ENCODE measurements around the gene FRA10AC1.
"Not testable (repeated sequence)": the region's sequence is repeated elsewhere in the genome, so short reads cannot be mapped to it uniquely, and the experiment has no call there.

Gene FRA10AC1

DNA sequence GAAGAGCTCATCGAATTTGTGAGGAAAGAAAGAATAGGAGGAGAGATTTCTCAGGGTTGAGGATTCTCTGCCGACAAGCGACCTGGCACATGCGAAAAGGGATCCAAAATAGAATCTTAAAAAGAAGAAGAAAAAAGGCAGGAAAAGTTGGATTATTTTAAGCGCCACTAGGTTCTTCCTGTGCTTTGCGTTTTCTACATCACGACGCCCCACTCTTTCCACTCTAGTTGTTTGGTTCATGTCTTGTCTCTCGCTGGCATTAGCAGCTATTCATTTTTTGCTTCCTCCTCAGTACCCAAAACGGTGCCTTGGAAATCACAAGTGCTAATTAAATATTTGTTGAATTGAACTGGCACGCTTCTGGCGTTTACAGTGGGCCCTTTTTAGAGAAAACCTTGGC lies 674 bp upstream of the FRA10AC1 start:
- DNase-seq (ENCODE audit: low read depth in 2 of 2), result no peak

GRCh38 chr10:93701866-93702209 lies 554 bp downstream of the FRA10AC1 start:
- no peak for DNase-seq (ENCODE audit: low read depth in 2 of 2)

GRCh38 chr10:93697207-93697606 lies 5.2 kb downstream of the FRA10AC1 start:
- DNase-seq (ENCODE audit: low read depth in 2 of 2), result no peak

DNA sequence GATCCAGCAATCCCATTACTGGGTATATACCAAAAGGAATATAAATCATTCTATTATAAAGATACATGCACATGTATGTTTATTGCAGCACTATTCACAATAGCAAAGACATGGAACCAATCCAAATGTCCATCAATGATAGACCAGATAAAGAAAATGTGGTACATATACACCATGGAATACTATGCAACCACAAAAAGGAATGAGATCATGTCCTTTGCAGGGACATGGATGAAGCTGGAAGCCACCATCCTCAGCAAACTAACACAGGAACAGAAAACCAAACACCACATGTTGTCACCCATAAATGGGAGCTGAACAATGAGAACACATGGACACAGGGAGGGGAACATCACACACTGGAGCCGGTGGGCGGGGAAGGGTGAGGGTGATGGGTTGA lies 5.8 kb downstream of the FRA10AC1 start:
- DNase-seq (ENCODE audit: low read depth in 2 of 2), result not testable (repeated sequence)

GRCh38 chr10:93695740-93696139 lies 6.7 kb downstream of the FRA10AC1 start:
- no peak for DNase-seq (ENCODE audit: low read depth in 2 of 2)

DNA sequence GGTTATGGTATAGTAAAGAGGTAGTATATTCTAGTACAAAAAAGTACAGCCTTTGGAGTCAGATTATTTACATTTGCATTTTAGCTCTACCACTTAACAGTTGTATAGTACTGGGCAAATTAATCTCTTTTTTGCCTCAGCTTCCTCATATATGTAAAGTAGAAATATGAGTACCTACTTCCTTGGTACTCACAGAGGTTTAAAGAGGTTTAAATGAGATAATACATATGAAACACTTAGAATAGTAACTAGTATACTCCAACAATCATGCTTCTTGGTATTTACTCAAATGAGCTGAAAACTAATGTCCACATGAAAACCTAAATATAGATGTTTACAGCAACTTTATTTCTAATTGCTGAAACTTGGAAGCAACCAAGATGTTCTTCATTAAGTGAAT lies 14.7 kb downstream of the FRA10AC1 start:
- DNase-seq (ENCODE audit: low read depth in 2 of 2), result no peak

DNA sequence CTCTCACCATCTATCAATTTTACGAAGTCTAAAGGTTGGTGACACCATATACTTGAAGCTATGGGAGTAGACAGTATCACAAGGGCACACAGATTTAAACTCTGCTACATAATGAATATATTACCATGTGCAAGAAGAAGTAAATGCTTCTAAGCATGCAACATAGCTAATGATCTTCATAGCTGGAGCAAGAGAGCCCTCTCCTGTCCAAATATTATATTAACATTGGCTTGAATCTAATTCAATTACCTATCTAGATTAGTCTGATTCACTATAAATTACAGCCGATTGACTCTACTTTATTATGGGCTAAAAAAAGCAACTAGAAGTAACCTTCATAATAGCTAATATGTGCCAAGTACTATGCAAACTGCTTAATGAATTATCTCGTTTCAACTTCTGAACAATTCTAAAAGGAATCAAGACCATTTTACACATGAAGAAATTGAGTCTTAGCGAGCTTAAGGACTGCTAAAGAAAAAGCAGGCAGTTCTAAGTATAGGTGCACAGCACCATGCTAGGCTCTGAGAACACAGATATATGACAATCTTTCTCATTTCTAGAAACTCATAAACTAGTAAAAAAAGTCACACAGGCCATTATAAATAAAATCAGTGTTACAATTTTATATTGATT lies 21.9 kb downstream of the FRA10AC1 start:
- no peak for DNase-seq (ENCODE audit: low read depth in 2 of 2)

DNA sequence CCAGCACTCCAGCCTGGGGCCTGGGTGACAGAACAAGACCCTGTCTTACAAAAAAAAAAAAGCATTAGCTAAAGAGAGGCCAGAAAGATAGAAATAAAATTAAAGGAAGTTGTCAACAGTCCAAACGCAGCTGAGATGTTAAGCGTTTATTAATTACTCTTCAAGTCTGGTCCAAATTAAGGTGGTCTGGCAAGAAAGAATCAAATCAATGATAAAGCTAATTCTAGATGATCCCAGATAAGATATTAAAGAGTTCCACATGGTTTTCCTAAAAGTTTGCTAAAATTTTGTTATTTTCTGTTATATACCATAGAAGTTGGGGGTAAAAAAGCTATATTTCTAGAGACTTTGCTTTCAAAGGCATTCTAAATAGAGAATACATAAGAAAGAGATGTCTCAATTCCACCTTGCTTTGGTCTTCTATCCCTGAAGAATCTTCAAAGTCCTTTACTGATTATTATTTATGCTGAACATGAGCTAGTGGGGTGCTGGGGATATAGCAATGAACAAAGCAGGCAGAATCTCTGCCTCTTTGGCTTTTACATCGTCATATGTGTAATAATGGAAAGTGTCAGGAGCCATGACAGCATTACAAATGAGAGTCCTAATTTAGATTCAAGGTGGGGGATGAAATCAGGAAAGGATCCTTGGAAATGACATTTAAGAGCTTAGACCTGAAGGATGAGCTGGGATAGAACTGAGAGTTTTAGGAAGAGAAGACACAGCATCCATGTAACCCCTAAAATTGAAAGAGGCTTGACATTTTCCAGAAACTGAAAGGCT lies 23.4 kb downstream of the FRA10AC1 start:
- no peak for DNase-seq (ENCODE audit: low read depth in 2 of 2)

DNA sequence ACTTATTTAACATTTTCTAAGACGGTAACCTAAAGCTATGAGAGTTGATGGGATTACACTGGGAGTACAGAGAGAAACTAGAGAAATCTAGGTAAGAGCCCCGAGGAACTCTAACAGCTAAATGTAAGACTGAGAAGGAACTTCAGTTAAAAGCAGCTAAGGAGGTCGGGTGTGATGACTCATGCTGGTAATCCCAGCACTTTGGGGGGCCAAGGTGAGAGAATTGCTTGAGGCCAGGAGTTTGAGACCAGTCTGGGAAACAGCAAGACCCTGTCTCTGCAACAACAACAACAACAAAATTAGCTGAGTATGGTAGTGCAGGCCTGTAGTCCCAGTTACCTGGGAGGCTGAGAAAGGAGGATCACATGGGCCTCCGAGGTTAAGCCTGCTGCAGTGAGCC lies 24.0 kb downstream of the FRA10AC1 start:
- no peak for DNase-seq (ENCODE audit: low read depth in 2 of 2)

DNA sequence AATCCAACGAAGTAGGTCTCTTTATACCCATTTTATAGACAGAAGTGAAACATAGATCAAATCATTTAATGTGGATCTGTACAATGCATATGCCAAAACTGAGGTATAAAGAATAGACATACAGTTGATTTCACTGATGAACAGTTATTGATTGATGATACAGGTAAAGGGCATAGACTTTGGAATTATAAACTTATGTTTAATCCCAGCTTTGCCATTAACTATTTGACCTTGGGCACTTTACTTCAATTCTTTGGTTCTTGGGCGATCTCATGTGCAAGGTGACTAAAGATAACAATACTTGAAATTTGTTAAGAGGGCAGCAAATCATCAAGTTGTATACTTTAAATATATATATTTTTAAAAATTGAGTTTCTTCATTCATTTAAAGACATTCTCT lies 28.6 kb downstream of the FRA10AC1 start:
- DNase-seq (ENCODE audit: low read depth in 2 of 2), result no peak

- DNase-seq (ENCODE audit: low read depth in 2 of 2), result no peak
Observed at GRCh38 chr10:93672890-93673289, 29.5 kb downstream of the FRA10AC1 start.

- DNase-seq (ENCODE audit: low read depth in 2 of 2), result no peak
Observed at GRCh38 chr10:93672022-93672678, 30.2 kb downstream of the FRA10AC1 start.

- DNase-seq (ENCODE audit: low read depth in 2 of 2), result no peak
Observed at GRCh38 chr10:93671042-93671441, 31.4 kb downstream of the FRA10AC1 start.

- no peak for DNase-seq (ENCODE audit: low read depth in 2 of 2)
Observed at GRCh38 chr10:93670372-93670771, 32.0 kb downstream of the FRA10AC1 start.

DNA sequence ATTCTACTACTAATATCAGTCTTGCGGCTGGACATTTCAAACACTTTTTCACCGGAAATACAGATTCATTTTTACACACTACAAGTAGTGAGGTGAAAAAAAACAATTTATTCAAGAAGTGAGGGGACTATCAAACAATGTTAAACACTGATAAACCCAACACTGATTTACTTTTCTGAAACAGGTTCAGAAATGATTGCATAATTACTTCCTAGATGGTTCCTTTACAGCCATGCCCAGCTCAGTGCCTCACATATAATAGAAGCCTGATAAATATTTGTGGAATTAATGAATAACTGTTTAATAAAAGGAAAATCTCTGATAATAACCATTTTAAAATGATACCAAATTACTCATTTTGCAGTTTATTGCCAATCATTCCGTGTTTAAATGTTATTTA lies 34.6 kb downstream of the FRA10AC1 start:
- DNase-seq (ENCODE audit: low read depth in 2 of 2), result no peak

DNA sequence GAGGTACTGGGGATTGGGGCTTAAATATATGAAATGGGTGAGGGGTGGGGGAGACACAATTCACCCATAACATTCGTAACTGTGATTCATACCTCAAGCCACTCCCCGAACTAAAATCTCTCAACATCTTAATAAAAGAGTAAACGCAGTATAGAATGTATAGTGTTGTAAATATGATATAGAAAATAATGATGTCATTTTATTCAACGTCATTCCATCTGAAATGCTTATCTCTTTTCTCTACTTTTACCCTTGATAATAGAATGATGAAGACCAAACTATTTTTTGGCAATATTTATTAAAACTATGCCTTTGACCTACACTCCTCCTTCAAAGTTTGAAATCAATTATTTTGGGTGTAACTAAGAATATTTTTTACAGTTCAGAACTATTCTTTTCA lies 36.4 kb downstream of the FRA10AC1 start:
- no peak for DNase-seq (ENCODE audit: low read depth in 2 of 2)

DNA sequence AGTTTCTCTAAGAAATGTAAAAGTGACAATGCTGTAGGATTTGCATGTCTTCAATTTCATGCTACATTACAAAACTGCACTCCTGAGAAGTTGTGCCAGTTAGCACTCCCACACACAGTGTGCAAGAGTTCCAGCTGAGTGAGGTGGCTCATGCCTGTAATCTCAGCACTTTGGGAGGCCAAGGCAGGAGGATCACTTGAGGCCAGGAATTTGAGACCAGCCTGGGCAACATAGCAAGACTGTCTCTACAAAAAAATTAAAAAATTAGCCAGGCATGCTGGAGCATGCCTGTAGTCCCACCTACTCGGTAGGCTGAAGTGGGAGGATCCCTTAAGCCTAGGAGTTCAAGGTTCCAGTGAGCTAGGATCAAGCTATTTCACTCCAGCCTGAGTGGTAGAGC lies 44.6 kb downstream of the FRA10AC1 start:
- DNase-seq (ENCODE audit: low read depth in 2 of 2), result no peak

GRCh38 chr10:93656155-93656554 lies 46.2 kb downstream of the FRA10AC1 start:
- DNase-seq (ENCODE audit: low read depth in 2 of 2), result no peak

DNA sequence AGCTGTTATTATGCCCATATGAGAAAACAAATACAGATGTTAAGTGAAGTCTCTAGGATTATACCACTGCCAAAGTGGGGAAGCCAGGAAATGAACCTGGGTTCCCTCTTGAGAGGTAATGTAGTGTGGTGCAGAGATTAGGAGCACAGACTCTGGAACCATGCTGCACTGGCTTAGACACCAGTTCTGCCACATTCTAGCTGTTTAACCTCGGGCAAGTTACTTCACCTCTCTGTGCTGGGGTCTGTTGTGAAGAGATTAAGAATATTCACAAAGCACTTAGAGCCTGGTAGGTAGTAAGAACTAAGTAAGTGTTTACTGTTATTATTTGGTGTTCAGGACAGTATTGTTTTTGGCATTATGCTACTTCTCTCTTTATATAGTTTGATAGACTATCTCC lies 48.2 kb downstream of the FRA10AC1 start:
- no peak for DNase-seq (ENCODE audit: low read depth in 2 of 2)

DNA sequence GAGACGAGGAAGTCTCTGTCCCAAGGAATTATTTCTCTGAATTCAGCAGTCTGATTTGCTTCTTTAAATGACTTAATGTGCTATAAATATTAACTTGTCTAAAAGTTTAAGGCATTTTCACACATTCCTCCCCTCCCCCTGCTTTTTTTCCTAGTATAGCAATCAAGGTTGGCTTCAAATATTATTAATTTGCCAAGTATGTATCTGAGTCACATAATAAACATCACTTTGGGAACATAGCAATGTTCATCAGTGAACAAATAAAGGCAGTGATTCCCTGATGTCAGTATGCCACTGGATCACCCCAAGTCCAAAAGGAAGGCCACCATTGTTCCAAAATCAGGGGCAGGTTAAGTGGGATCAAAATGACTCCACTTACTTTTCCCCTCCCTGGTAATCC lies 49.5 kb downstream of the FRA10AC1 start:
- DNase-seq (ENCODE audit: low read depth in 2 of 2), result no peak

- no peak for DNase-seq (ENCODE audit: low read depth in 2 of 2)
Observed at GRCh38 chr10:93639791-93640190, 62.6 kb downstream of the FRA10AC1 start.

DNA sequence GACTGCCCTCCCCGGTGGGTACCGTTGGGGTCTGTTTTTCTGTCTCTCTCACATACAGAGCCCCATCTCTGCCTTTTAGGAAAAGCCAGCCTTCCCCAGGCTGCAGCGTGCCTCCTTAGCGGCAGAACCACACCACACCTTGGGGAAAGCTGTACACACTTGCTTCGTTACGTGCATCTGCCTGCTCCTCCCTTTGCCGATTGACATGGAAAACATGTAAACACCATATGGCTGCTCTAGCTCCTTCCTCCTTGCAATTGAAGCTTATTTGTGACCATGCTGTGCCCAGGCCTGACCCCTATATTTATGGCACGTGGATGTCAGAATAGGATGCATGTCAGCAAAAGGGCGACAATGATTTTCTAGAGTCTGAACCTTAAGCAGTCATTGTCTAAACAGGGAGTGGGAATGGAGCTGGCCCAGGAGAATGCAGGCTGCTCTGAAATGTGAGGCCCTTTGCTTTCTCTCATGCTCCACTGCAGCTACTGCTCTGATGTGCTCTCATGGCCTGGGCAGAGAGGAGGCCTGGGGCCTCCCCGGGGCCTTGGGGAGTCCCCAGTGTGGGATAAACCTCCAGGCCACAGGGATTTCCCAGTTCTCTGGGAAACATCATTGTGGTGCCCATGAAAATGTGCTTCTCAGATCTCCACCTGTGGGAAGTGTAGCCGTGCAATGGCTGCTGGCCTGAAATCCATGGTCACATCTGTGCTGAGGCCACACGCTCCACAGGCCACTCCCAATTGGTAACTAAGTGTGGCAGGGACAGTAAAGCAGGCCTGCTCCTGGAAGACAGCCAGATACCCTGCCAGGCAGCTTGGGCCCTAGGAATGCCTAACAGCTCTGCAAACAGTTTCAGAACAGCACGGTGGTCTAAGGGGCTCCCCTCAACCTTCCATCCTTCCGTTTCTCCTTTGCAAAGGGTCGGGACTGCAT lies 71.5 kb downstream of the FRA10AC1 start:
- DNase-seq (ENCODE audit: low read depth in 2 of 2), result no peak
